HG02973 (cell line): ENCODE data around the gene OSBPL10.
"Not testable (repeated sequence)": the region's sequence is repeated elsewhere in the genome, so short reads cannot be mapped to it uniquely, and the experiment has no call there.

Experiments
- ATAC-seq: cut with Tn5 transposase; IDR thresholded peaks from one replicate; pipeline ENCODE4 v1.9.1; 2021; ENCODE audit warnings: moderate library complexity; ENCODE audit not compliant: unreplicated experiment

OSBPL10 gene

GRCh38 chr3:31821118-31821517, 159.9 kb downstream of the OSBPL10 start:
- no peak for ATAC-seq

- no peak for ATAC-seq
Observed at GRCh38 chr3:31819441-31819840, 161.6 kb downstream of the OSBPL10 start.

GRCh38 chr3:31817411-31817966, 163.6 kb downstream of the OSBPL10 start:
- no peak for ATAC-seq

GRCh38 chr3:31815631-31816440, 165.2 kb downstream of the OSBPL10 start:
- ATAC-seq = no peak

GRCh38 chr3:31815006-31815405, 166.1 kb downstream of the OSBPL10 start:
- no peak for ATAC-seq

GRCh38 chr3:31813686-31814085, 167.4 kb downstream of the OSBPL10 start:
- no peak for ATAC-seq

GRCh38 chr3:31813197-31813596, 167.9 kb downstream of the OSBPL10 start:
- no peak for ATAC-seq

GRCh38 chr3:31810991-31811433, 170.1 kb downstream of the OSBPL10 start:
- no peak for ATAC-seq

- no peak for ATAC-seq
Observed at GRCh38 chr3:31808143-31808720, 172.8 kb downstream of the OSBPL10 start.

GRCh38 chr3:31804251-31805051, 176.6 kb downstream of the OSBPL10 start:
- ATAC-seq = no peak

- ATAC-seq = no peak
Observed at GRCh38 chr3:31802981-31803740, 177.9 kb downstream of the OSBPL10 start.

GRCh38 chr3:31800436-31800835, 180.6 kb downstream of the OSBPL10 start:
- no peak for ATAC-seq

- no peak for ATAC-seq
Observed at GRCh38 chr3:31798840-31799239, 182.2 kb downstream of the OSBPL10 start.

- no peak for ATAC-seq
Observed at GRCh38 chr3:31793821-31794220, 187.2 kb downstream of the OSBPL10 start.

GRCh38 chr3:31791090-31791430, 190.0 kb downstream of the OSBPL10 start:
- no peak for ATAC-seq

- no peak for ATAC-seq
Observed at GRCh38 chr3:31790193-31791089, 190.6 kb downstream of the OSBPL10 start.

GRCh38 chr3:31789429-31789828, 191.6 kb downstream of the OSBPL10 start:
- no peak for ATAC-seq

GRCh38 chr3:31785734-31786133, 195.3 kb downstream of the OSBPL10 start:
- no peak for ATAC-seq

- no peak for ATAC-seq
Observed at GRCh38 chr3:31785286-31785685, 195.8 kb downstream of the OSBPL10 start.

- ATAC-seq = not testable (repeated sequence)
Observed at GRCh38 chr3:31783851-31784250, 197.2 kb downstream of the OSBPL10 start.
